Adrenal gland (tissue), 5 donors: ENCODE data around the gene ZFP69B.

Experiments
- POLR2A ChIP-seq, 2 donors: fragments of 450-650 bp; IDR thresholded peaks; one replicate each; pipeline ENCODE4 v1.6.1; 2017; ENCODE audit warnings: antibody characterized with exemption in 2 of 2, mild to moderate bottlenecking in 2 of 2, moderate library complexity in 1 of 2
- TF ChIP-seq, protein P1 (sequence below), 6 experiments: fragments of 450-650 bp in 4 of 6; fragments of 200-600 bp in 2 of 6; sonication (generic) in 1 of 6; IDR thresholded peaks; 1 replicate in 5 of 6; 2 replicates in 1 of 6; pipeline versions ENCODE4 v1.5.1 to v1.8.0; 2016 to 2021; ENCODE audit warnings: antibody characterized with exemption in 6 of 6, mild to moderate bottlenecking in 2 of 6, moderate library complexity in 1 of 6
- donor health status: DM: no; HTN: no; CAD: no.

DNA sequence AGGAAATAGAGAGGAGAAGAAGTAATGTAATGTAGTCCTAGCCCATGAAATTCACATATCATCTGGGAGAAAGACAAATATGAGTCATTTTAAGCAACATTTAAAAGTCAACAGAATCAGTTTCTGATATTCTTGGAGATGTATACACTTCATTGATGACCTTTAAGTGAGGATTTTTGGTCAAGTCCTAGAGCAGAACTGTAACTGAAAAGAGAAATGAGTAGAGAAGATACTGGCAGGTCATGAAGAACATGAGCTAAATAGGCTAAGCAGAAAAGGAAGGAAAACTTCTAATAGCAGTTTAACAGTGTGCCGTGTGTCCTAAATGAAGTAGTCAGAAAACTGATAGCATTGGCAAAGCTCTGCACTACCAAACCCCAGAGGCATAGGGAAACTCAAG lies 4.6 kb downstream of the ZFP69B start:
- TF ChIP-seq, protein P1, sequence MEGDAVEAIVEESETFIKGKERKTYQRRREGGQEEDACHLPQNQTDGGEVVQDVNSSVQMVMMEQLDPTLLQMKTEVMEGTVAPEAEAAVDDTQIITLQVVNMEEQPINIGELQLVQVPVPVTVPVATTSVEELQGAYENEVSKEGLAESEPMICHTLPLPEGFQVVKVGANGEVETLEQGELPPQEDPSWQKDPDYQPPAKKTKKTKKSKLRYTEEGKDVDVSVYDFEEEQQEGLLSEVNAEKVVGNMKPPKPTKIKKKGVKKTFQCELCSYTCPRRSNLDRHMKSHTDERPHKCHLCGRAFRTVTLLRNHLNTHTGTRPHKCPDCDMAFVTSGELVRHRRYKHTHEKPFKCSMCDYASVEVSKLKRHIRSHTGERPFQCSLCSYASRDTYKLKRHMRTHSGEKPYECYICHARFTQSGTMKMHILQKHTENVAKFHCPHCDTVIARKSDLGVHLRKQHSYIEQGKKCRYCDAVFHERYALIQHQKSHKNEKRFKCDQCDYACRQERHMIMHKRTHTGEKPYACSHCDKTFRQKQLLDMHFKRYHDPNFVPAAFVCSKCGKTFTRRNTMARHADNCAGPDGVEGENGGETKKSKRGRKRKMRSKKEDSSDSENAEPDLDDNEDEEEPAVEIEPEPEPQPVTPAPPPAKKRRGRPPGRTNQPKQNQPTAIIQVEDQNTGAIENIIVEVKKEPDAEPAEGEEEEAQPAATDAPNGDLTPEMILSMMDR (IDR thresholded peaks at IDR 0.05): no peak
- no peak for TF ChIP-seq POLR2A (IDR thresholded peaks at IDR 0.05)
